WTC11 (cell line): ENCODE results near the gene USB1.

Experiments
- ATF2 ChIP-seq: sonication (generic); formaldehyde crosslinking; IDR thresholded peaks from 2 replicates; pipeline ENCODE4 v1.8.1; 2022; ENCODE audit warnings: low read depth, missing genetic modification reagents, borderline replicate concordance
- ATF3 ChIP-seq: sonication (generic); formaldehyde crosslinking; conservative IDR thresholded peaks from 2 replicates; pipeline ENCODE4 v1.8.1; 2022; ENCODE audit warnings: mild to moderate bottlenecking, missing genetic modification reagents
- CREB1 ChIP-seq: sonication (generic); formaldehyde crosslinking; IDR thresholded peaks from 2 replicates; pipeline ENCODE4 v1.8.0; 2023; ENCODE audit warnings: mild to moderate bottlenecking, missing genetic modification reagents
- CTCF ChIP-seq: fragments of 200-600 bp; IDR thresholded peaks from 2 replicates; pipeline ENCODE4 v1.8.0; 2022; ENCODE audit warnings: antibody characterized with exemption
- E2F4 ChIP-seq: sonication (generic); formaldehyde crosslinking; IDR thresholded peaks from 2 replicates; pipeline ENCODE4 v1.8.1; 2022; ENCODE audit warnings: low read depth, mild to moderate bottlenecking, moderate library complexity, missing genetic modification reagents, borderline replicate concordance
- EMX1 ChIP-seq: fragments of 250-450 bp; sonication (Bioruptor Pico); IDR thresholded peaks from 2 replicates; pipeline ENCODE4 v1.8.0; 2021; ENCODE audit warnings: mild to moderate bottlenecking
- IRF1 ChIP-seq: sonication (generic); formaldehyde crosslinking; IDR thresholded peaks from 2 replicates; pipeline ENCODE4 v1.8.0; 2023; ENCODE audit warnings: missing genetic modification reagents
- JAZF1 ChIP-seq: fragments of 250-450 bp; sonication (Bioruptor Pico); IDR thresholded peaks from 2 replicates; pipeline ENCODE4 v1.9.0; 2021; ENCODE audit warnings: moderate library complexity, mild to moderate bottlenecking, inconsistent platforms
- MAX ChIP-seq: sonication (generic); formaldehyde crosslinking; IDR thresholded peaks from 2 replicates; pipeline ENCODE4 v1.8.0; 2022; ENCODE audit warnings: mild to moderate bottlenecking, missing genetic modification reagents
- MLX ChIP-seq: sonication (generic); formaldehyde crosslinking; IDR thresholded peaks from 2 replicates; pipeline ENCODE4 v1.8.1; 2023; ENCODE audit warnings: mild to moderate bottlenecking, missing genetic modification reagents, moderate library complexity
- SMAD3 ChIP-seq: sonication (generic); formaldehyde crosslinking; IDR thresholded peaks from 2 replicates; pipeline ENCODE4 v1.8.0; 2022; ENCODE audit warnings: missing genetic modification reagents, mild to moderate bottlenecking, borderline replicate concordance
- ZNF121 ChIP-seq: sonication (generic); formaldehyde crosslinking; IDR thresholded peaks from 2 replicates; pipeline ENCODE4 v1.8.0; 2023; ENCODE audit warnings: missing genetic modification reagents
- ZNF281 ChIP-seq: sonication (generic); formaldehyde crosslinking; IDR thresholded peaks from 2 replicates; pipeline ENCODE4 v1.8.0; 2023; ENCODE audit warnings: mild to moderate bottlenecking, missing genetic modification reagents
- ZSCAN18 ChIP-seq: fragments of 250-450 bp; sonication (Bioruptor Pico); IDR thresholded peaks from 2 replicates; pipeline ENCODE4 v2.1.2; 2022; ENCODE audit warnings: mild to moderate bottlenecking, moderate library complexity

GRCh38 chr16:58043571-58044155, 42.5 kb downstream of the USB1 start:
- TF ChIP-seq ATF2 (CRISPR knock-in tag) (no peak), CTCF (no peak), SMAD3 (no peak), MLX (no peak), ATF3 (no peak), ZNF121 (CRISPR knock-in tag) (no peak), CREB1 (CRISPR knock-in tag) (no peak), EMX1 (CRISPR knock-in tag) (no peak), ZNF281 (CRISPR knock-in tag) (no peak), ZSCAN18 (CRISPR knock-in tag) (no peak), E2F4 (CRISPR knock-in tag) (no peak), JAZF1 (CRISPR knock-in tag) (no peak), IRF1 (no peak), MAX (no peak)
